GM19372 (cell line): ENCODE measurements around the gene RAI1.
"Not testable (repeated sequence)": the region's sequence is repeated elsewhere in the genome, so short reads cannot be mapped to it uniquely, and the experiment has no call there.

Experiments used
- ATAC-seq: cut with Tn5 transposase; IDR thresholded peaks from one replicate; pipeline ENCODE4 v1.9.1; 2021; ENCODE audit warnings: mild to moderate bottlenecking, low read depth, moderate library complexity; ENCODE audit not compliant: unreplicated experiment

RAI1 gene

GRCh38 chr17:17793378-17794214 is 112.3 kb downstream of the RAI1 start:
- ATAC-seq = no peak

DNA sequence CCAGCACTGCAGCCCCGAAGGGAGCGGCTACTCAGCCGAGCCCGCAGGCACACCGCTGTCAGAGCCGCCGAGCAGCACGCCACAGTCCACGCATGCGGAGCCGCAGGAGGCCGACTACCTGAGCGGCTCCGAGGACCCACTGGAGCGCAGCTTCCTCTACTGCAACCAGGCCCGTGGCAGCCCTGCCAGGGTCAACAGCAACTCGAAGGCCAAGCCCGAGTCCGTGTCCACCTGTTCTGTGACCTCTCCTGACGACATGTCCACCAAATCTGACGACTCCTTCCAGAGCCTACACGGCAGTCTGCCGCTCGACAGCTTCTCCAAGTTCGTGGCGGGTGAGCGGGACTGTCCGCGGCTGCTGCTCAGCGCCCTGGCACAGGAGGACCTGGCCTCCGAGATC is 113.1 kb downstream of the RAI1 start:
- no peak for ATAC-seq

GRCh38 chr17:17795296-17795695 is 114.0 kb downstream of the RAI1 start:
- no peak for ATAC-seq

DNA sequence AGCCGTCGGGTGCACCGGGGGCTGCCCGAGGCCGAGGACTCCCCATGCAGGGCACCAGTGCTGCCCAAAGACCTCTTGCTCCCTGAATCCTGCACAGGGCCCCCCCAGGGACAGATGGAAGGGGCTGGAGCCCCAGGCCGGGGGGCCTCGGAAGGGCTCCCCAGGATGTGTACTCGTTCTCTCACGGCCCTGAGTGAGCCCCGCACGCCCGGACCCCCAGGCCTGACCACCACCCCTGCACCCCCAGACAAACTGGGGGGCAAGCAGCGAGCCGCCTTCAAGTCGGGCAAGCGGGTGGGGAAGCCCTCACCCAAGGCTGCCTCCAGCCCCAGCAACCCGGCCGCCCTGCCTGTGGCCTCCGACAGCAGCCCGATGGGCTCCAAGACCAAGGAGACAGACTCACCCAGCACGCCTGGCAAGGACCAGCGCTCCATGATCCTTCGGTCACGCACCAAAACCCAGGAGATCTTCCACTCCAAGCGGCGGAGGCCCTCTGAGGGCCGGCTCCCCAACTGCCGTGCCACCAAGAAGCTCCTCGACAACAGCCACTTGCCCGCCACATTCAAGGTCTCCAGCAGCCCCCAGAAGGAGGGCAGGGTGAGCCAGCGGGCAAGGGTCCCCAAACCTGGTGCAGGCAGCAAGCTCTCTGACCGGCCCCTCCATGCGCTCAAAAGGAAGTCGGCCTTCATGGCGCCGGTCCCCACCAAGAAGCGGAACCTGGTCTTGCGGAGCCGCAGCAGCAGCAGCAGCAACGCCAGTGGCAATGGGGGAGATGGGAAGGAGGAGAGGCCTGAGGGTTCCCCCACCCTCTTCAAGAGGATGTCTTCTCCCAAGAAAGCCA is 114.9 kb downstream of the RAI1 start:
- ATAC-seq = no peak

DNA sequence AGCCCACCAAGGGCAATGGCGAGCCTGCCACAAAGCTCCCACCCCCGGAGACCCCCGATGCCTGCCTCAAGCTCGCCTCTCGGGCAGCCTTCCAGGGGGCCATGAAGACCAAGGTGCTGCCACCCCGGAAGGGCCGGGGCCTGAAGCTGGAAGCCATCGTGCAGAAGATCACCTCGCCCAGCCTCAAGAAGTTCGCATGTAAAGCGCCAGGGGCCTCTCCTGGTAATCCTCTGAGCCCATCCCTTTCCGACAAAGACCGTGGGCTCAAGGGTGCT is 115.5 kb downstream of the RAI1 start:
- ATAC-seq = no peak

DNA sequence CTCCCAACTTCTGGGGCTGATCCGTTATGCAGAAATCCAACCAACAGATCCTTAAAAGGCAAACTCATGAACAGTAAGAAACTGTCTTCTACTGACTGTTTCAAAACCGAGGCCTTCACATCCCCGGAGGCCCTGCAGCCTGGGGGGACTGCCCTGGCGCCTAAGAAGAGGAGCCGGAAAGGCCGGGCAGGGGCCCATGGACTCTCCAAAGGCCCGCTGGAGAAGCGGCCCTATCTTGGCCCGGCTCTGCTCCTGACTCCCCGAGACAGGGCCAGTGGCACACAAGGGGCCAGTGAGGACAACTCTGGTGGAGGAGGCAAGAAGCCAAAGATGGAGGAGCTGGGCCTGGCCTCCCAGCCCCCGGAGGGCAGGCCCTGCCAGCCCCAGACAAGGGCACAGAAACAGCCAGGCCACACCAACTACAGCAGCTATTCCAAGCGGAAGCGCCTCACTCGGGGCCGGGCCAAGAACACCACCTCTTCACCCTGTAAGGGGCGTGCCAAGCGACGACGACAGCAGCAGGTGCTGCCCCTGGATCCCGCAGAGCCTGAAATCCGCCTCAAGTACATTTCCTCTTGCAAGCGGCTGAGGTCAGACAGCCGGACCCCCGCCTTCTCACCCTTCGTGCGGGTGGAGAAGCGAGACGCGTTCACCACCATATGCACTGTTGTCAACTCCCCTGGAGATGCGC is 116.0 kb downstream of the RAI1 start:
- ATAC-seq = no peak

DNA sequence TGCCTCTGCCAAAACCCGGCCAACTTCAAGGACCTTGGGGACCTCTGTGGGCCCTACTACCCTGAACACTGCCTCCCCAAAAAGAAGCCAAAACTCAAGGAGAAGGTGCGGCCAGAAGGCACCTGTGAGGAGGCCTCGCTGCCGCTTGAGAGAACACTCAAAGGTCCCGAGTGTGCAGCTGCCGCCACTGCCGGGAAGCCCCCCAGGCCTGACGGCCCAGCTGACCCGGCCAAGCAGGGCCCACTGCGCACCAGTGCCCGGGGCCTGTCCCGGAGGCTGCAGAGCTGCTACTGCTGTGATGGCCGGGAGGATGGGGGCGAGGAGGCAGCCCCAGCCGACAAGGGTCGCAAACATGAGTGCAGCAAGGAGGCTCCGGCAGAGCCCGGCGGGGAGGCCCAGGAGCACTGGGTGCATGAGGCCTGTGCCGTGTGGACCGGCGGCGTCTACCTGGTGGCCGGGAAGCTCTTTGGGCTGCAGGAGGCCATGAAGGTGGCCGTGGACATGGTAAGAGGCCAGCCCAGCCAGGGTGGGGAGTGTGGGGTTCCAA is 116.8 kb downstream of the RAI1 start:
- no peak for ATAC-seq

DNA sequence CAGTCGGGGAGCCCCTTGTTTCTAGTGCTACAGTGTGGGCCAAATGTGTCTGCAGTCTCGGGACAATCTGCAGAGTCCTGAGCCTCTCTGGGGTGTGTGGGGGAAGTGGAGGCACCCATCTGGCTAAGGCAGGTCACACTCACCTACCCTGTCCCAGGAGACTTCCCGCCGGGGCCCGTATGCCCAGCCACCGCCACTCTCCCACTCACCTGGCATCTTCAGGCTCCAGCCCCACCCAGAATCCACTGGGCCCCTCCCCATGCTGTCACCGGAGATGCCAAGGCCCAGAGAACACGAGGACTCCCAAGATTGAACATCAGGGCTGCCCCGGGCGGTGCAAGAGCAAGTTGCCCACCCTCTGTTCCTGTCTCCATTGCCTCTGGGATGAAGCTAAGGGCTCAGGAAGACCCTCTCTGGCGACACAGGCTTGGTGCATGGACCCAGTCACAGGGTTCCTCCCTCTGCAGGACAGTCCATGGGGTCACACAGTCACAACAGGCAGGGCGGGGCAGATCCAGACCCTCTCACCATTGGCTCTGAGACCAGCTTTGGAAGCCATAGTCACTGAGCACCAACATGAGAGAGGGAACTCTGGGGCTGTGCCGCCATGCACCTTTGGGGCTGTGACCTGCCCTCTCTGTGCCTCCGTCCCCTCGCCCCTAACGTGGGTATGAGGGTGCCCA is 117.5 kb downstream of the RAI1 start:
- ATAC-seq = no peak

- ATAC-seq = no peak
Measured at GRCh38 chr17:17800504-17801021, 119.3 kb downstream of the RAI1 start.

GRCh38 chr17:17801800-17802481 is 120.7 kb downstream of the RAI1 start:
- ATAC-seq = no peak

DNA sequence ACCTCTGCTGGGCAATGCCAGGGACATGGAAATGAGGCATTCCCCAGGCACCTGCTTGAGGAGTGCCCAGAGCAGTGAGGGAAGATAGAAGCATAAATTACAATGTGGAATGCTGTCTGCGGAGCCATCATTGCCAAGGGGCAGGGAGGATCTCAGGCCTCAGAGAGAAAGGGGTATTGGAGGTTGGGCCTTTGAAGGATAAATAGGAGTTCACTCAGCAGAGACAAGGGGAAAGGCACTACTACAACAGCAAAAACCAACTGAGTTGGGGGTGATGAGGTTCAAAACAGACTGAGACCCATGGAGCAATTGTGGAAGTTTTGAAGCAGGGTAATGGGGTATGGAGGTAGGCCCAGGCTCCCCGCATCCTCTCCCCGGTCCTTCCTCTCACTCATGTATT is 122.7 kb downstream of the RAI1 start:
- no peak for ATAC-seq

DNA sequence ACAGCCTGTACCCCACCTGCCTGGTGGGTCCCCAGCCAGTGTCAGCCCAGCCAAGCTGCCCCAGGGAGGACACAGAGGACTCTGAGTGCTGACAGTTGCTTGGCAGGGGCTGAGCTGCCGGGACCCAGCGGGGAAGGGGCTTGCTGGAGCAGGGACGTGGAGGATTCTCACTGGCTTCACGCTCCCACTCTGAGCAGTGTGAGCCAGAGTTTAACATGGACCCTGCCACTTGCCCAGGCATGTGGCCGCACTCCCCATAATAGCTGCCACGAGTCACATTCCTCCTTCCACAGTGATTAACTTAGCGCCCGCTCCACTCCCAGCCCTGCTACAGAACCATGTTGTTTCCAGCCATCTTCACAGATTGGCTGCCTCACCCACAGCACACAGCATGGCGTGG is 124.3 kb downstream of the RAI1 start:
- ATAC-seq = no peak

GRCh38 chr17:17806035-17806434 is 124.8 kb downstream of the RAI1 start:
- no peak for ATAC-seq

DNA sequence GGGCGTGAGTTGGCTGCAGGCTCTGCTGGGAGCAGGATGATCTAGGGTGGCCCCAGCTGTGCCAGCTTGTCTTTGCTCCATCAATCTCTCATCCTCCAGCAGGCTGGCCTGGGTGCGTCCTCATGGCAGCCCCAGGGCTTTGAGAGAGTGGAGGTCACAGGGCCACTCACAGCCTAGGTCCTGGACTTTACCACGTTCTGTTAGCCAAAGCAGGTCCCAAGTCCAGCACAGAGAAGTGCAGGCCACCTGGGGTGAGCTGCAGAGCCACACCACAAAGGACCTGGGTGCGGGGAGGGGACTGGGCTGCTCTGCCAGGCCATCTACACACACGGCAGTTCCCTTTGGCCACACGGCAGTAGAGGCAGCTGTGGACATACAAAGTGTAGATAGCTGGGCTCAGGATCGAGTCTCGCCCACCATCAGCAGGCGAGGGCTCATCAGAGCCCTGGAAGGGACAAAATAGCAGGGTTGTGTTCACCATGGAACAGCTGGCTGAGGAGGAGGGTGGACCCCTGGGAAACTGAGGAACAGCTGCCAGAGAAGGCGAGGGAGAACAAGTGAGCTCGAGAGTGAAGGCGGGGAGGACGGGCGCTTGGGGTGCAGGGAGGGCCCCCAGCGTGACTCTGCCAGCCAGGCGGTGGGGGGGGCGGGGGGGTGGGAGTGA is 125.5 kb downstream of the RAI1 start:
- no peak for ATAC-seq

- ATAC-seq = no peak
Measured at GRCh38 chr17:17807440-17807839, 126.2 kb downstream of the RAI1 start.

GRCh38 chr17:17808200-17808599 is 126.9 kb downstream of the RAI1 start:
- ATAC-seq = not testable (repeated sequence)

DNA sequence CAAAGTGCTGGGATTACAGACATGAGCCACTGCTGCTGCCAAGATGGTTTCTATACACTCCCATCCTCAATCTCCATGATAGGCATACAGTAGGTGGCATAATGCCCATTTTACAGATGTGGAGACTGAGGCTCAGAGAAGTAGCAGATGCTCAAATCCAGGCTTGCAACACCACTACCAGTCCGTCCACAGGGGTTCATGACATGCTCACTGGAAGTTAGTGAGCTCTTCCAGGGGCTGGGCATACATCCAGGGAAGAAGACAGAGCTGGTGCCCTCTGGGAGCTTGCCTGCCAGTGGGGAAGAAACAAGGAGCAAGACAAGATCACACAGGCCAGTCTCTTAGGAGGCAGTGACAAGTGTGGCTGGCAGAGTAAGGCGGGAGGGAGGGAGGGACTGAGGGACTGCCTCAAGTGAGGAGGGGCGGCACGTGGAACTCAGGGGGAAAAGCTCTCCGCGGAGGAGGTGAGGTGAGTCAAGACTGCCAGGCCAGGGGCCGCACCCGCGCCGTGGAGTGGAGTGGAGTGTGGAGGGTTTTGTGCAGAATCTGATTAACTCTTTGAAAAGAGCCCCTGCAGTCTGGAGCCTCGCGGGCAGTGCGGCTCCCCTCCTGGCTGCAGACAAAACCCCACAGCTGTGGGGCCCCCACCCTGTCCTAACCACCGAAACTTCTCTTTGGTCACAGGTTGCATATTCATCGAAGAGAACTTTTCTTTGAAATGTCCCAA is 127.6 kb downstream of the RAI1 start:
- ATAC-seq = no peak

GRCh38 chr17:17809531-17810083 is 128.3 kb downstream of the RAI1 start:
- no peak for ATAC-seq
